Mesenchymal stem cell (in vitro differentiated cells and primary cell): ENCODE measurements around the gene NPFFR2. TPM values are rescaled to one million over a fixed set of nuclear protein-coding genes. Genes with fewer than 3 reads are reported as not detected.
A peak's percentile ranks its signal among the peaks of the same experiment; 100 is the strongest.

Experiments
- DNase-seq: peaks from one replicate; pipeline ENCODE4 v3.0.0-alpha.2; 2013
- H2AFZ ChIP-seq: one replicate; pipeline ENCODE4 v1.6.1; 2013; ENCODE audit warnings: low read depth, mild to moderate bottlenecking, control low read depth, inconsistent platforms, low read length, moderate library complexity
- H2AK5ac ChIP-seq: 2 replicates; pipeline ENCODE4 v1.6.1; 2013; ENCODE audit warnings: low read length, moderate library complexity, mild to moderate bottlenecking, inconsistent platforms; ENCODE audit not compliant: severe bottlenecking
- H2BK120ac ChIP-seq: one replicate; pipeline ENCODE4 v1.6.1; 2013; ENCODE audit warnings: low read depth, mild to moderate bottlenecking, inconsistent platforms, low read length, moderate library complexity
- H2BK12ac ChIP-seq, 2 experiments: one replicate each; pipeline ENCODE4 v1.6.1; 2013; ENCODE audit warnings: inconsistent platforms in 2 of 2, low read length in 2 of 2, mild to moderate bottlenecking in 2 of 2, moderate library complexity in 2 of 2, control low read depth in 1 of 2
- H2BK15ac ChIP-seq: one replicate; pipeline ENCODE4 v1.6.1; 2013; ENCODE audit warnings: mild to moderate bottlenecking, low read depth, inconsistent platforms; ENCODE audit not compliant: poor library complexity, severe bottlenecking
- H2BK5ac ChIP-seq: 2 replicates; pipeline ENCODE4 v1.6.1; 2013; ENCODE audit warnings: low read depth, mild to moderate bottlenecking, low read length, control low read depth, inconsistent platforms; ENCODE audit not compliant: poor library complexity, severe bottlenecking
- H3K14ac ChIP-seq, 2 experiments: one replicate each; pipeline ENCODE4 v1.6.1; 2013; ENCODE audit warnings: inconsistent platforms in 2 of 2, low read length in 2 of 2, control low read depth in 1 of 2, mild to moderate bottlenecking in 1 of 2, moderate library complexity in 1 of 2
- H3K18ac ChIP-seq, 2 experiments: one replicate each; pipeline ENCODE4 v1.6.1; 2013; ENCODE audit warnings: inconsistent platforms in 2 of 2, low read length in 2 of 2, control low read depth in 1 of 2, low read depth in 1 of 2, mild to moderate bottlenecking in 1 of 2
- H3K23ac ChIP-seq, 2 experiments: one replicate each; pipeline ENCODE4 v1.6.1; 2013; ENCODE audit warnings: inconsistent platforms in 2 of 2, low read length in 2 of 2, mild to moderate bottlenecking in 2 of 2, moderate library complexity in 2 of 2, control low read depth in 1 of 2
- H3K27ac ChIP-seq: 2 replicates; pipeline ENCODE4 v1.5.1; 2013; ENCODE audit warnings: mild to moderate bottlenecking, moderate library complexity, low read length, control low read depth, inconsistent platforms; ENCODE audit not compliant: poor library complexity, severe bottlenecking
- H3K27me3 ChIP-seq, 2 experiments: 2 replicates each; pipeline versions ENCODE4 v1.6.1 to v1.7.0; 2013; ENCODE audit warnings: low read length in 2 of 2, mild to moderate bottlenecking in 2 of 2, moderate library complexity in 2 of 2, control low read depth in 1 of 2, inconsistent platforms in 1 of 2; ENCODE audit not compliant: control insufficient read depth in 1 of 2, insufficient read depth in 1 of 2
- H3K36me3 ChIP-seq, 2 experiments: 2 replicates each; pipeline versions ENCODE4 v1.6.1 to v1.7.0; 2013; ENCODE audit warnings: low read length in 2 of 2, control low read depth in 1 of 2, inconsistent platforms in 1 of 2, low read depth in 1 of 2, mild to moderate bottlenecking in 1 of 2; ENCODE audit not compliant: insufficient read depth in 2 of 2, control insufficient read depth in 1 of 2
- H3K4ac ChIP-seq, 2 experiments: one replicate each; pipeline ENCODE4 v1.6.1; 2013; ENCODE audit warnings: inconsistent platforms in 2 of 2, low read length in 2 of 2, mild to moderate bottlenecking in 2 of 2, moderate library complexity in 2 of 2, control low read depth in 1 of 2, low read depth in 1 of 2
- H3K4me1 ChIP-seq: 2 replicates; pipeline ENCODE4 v1.6.1; 2013; ENCODE audit warnings: low read depth, low read length, control low read depth; ENCODE audit not compliant: control insufficient read depth, insufficient read depth
- H3K4me2 ChIP-seq: 2 replicates; pipeline ENCODE4 v1.6.1; 2013; ENCODE audit warnings: low read length, mild to moderate bottlenecking, inconsistent platforms; ENCODE audit not compliant: poor library complexity, severe bottlenecking
- H3K4me3 ChIP-seq, 2 experiments: 2 replicates each; pipeline versions ENCODE4 v1.5.1 to v1.7.0; 2013; ENCODE audit warnings: low read length in 2 of 2, mild to moderate bottlenecking in 2 of 2, control low read depth in 1 of 2, low read depth in 1 of 2; ENCODE audit not compliant: insufficient read depth in 1 of 2
- H3K79me1 ChIP-seq: replicated peaks from 2 replicates; pipeline ENCODE4 v1.6.1; 2013; ENCODE audit warnings: mild to moderate bottlenecking, control low read depth, low read length, inconsistent platforms; ENCODE audit not compliant: poor library complexity, severe bottlenecking
- H3K9ac ChIP-seq: 2 replicates; pipeline ENCODE4 v1.7.0; 2013; ENCODE audit warnings: mild to moderate bottlenecking, low read length, moderate library complexity
- H3K9me3 ChIP-seq: 2 replicates; pipeline ENCODE4 v1.7.0; 2013; ENCODE audit warnings: mild to moderate bottlenecking, low read length; ENCODE audit not compliant: control insufficient read depth
- H4K8ac ChIP-seq: one replicate; pipeline ENCODE4 v1.6.1; 2013; ENCODE audit warnings: inconsistent platforms, mild to moderate bottlenecking, low read length, moderate library complexity
- H4K91ac ChIP-seq: one replicate; pipeline ENCODE4 v1.6.1; 2013; ENCODE audit warnings: mild to moderate bottlenecking, low read length, inconsistent platforms
- WGBS: methylation state at CpG from one replicate; pipeline ENCODE4 v1.1.7; 2013; ENCODE audit warnings: mixed read lengths; 5-methylcytosine and 5-hydroxymethylcytosine counted together
- polyA plus RNA-seq, 2 experiments: library from polyadenylated mRNA; stranded (reverse); fragments of 200-250 nt; gene quantifications; one replicate each; pipeline ENCODE4 v1.2.3, GENCODE V29; 2013

Gene NPFFR2
- polyA plus RNA-seq (2013, experiment 1 of 2): 0.54 TPM
- 0.59 TPM for polyA plus RNA-seq (2013, experiment 2 of 2)

DNA sequence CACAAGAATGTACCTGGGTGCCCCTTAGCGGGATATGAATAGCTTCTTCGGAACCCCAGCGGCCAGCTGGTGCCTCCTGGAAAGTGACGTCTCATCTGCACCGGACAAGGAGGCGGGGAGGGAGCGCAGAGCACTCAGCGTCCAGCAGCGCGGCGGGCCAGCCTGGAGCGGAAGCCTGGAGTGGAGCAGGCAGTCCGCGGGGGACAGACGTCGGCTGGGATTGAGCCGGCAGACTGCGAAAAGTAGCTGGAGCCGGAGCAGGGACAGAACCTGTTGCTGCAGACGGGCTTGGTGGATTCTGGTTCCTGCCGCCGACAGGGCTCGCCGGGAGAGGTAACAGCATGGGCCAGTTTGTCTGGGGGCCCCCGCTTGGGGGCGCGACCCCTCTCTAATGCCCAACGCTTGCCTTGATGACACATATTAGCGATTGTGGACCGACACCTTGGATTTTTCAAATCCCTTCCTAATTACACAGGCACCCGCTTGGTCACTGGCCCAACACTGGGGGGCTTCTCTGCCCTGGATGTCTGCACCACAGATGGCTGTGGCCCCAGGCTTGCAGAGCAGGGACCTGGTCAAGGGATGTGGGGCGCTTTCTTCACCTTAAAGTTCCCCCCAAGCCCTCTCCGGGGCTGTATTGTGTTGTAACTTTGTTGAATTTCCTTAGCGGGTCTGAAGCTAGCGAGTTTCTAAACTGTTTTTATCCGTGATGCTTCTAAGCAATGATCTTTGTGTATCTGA is at the start of gene NPFFR2:
Gene NPFFR2 (plus strand): TSS at position 133 of the 741 bp plus-strand sequence. CDS start 96,592 bp downstream, outside the sequence.
- Histone ChIP-seq H2BK12ac (no peak within 1 kb of the TSS), H3K4me3 (peak within 1 kb of the TSS; percentile 54 to 60), H2AK5ac (no peak within 1 kb of the TSS), H3K9me3 (no peaks in the 10 kb centered on the region), H3K18ac (no peak within 1 kb of the TSS), H3K27ac (no peak within 1 kb of the TSS), H4K8ac (peak within 1 kb of the TSS; percentile 42), H3K79me1 (no peaks in the 10 kb centered on the region), H3K27me3 (peaks cover 0 to 30% of the 10 kb centered on the region in 2 experiments), H3K4me2 (peak within 1 kb of the TSS; percentile 76), H3K36me3 (no peaks in the 10 kb centered on the region), H2AFZ (peak within 1 kb of the TSS; percentile 51), H4K91ac (no peak within 1 kb of the TSS), H2BK15ac (no peak within 1 kb of the TSS), H3K4me1 (no peaks in the 10 kb centered on the region), H2BK120ac (no peak within 1 kb of the TSS), H2BK5ac (no peak within 1 kb of the TSS), H3K9ac (no peak within 1 kb of the TSS), H3K23ac (no peak within 1 kb of the TSS), H3K4ac (no peak within 1 kb of the TSS), H3K14ac (no peak within 1 kb of the TSS)
- DNase-seq: peak; percentile 47
- WGBS: 52% methylated on average over 36 of the region's 36 CpGs

DNA sequence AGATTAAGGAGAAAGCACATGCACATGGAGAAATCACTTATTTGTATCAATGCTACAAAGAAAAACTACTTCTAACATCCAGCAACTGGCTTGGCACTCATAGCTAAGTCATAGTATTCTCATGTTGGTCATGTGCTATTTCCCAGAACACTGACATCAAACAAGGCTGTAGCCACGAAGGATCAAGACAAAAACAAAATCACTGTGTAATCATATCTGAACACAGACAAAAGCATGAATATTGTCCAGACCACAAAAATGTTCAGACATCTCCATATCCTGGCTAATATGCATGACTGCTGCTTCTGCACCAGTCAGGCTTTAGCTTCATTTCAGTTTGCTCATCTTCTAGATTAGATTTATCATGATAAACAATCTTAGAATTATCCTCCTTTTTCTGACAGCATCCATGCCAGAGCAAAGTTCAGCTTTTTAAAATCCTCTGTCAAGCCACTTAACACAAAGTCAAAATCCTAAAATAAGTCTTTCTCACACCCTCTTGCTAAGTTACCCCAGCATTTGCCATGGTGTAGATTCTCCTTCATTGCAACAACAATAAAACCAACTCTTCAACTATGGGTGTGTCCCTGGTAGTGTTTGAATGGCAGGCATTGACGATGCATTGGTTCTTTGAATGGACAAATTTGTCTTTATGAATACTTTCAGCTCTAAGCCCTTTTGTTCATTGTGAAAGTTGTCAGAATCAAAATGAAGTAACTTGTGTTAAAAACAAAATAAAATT is 39.1 kb upstream of the NPFFR2 start:
- Histone ChIP-seq H2BK5ac (no peak overlapping the region), H2AFZ (no peak overlapping the region), H3K4me3 (no peak overlapping the region), H2AK5ac (no peak overlapping the region), H3K18ac (no peak overlapping the region), H3K4ac (no peak overlapping the region), H2BK120ac (no peak overlapping the region), H4K91ac (no peak overlapping the region), H3K4me2 (no peak overlapping the region), H3K9me3 (no peaks in the 10 kb centered on the region), H3K4me1 (no peaks in the 10 kb centered on the region), H4K8ac (no peak overlapping the region), H3K79me1 (no peaks in the 10 kb centered on the region), H3K36me3 (no peaks in the 10 kb centered on the region), H3K23ac (no peak overlapping the region), H3K27ac (no peak overlapping the region), H2BK12ac (no peak overlapping the region), H3K27me3 (no peaks in the 10 kb centered on the region), H2BK15ac (no peak overlapping the region), H3K14ac (no peak overlapping the region), H3K9ac (no peak overlapping the region)
- DNase-seq: peak; percentile 29
- 35% methylated on average over 1 of the region's 2 CpGs for WGBS

DNA sequence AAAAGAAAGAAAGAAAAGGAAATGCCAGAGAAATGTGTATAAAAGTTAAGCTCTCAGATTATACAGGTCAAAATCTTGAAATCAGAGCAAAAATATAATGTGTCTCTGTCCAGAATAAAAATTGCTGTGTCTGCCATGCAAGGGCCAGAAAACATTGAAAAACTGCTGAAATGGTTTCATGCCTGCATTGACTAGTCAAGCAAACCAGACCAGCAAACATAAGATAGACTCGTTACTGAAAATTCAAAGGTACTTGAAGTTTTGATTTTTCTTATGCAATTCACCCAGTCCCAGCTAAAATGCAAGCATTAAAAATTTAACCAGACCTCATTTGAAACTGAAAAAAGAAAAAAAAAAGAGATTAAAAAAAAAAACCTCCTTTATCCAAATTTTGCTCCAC is 37.2 kb upstream of the NPFFR2 start:
- DNase-seq: no peak
- Histone ChIP-seq H3K4me1 (no peaks in the 10 kb centered on the region), H3K4ac (no peak overlapping the region), H4K8ac (no peak overlapping the region), H3K36me3 (no peaks in the 10 kb centered on the region), H2BK5ac (no peak overlapping the region), H2BK120ac (no peak overlapping the region), H3K27ac (no peak overlapping the region), H3K79me1 (no peaks in the 10 kb centered on the region), H2AFZ (no peak overlapping the region), H2BK15ac (no peak overlapping the region), H3K23ac (no peak overlapping the region), H3K4me3 (no peak overlapping the region), H4K91ac (no peak overlapping the region), H2AK5ac (no peak overlapping the region), H2BK12ac (no peak overlapping the region), H3K18ac (no peak overlapping the region), H3K14ac (no peak overlapping the region), H3K9ac (no peak overlapping the region), H3K27me3 (no peaks in the 10 kb centered on the region), H3K4me2 (no peak overlapping the region), H3K9me3 (no peaks in the 10 kb centered on the region)
- WGBS: 100% methylated on average over 1 of the region's 1 CpG

DNA sequence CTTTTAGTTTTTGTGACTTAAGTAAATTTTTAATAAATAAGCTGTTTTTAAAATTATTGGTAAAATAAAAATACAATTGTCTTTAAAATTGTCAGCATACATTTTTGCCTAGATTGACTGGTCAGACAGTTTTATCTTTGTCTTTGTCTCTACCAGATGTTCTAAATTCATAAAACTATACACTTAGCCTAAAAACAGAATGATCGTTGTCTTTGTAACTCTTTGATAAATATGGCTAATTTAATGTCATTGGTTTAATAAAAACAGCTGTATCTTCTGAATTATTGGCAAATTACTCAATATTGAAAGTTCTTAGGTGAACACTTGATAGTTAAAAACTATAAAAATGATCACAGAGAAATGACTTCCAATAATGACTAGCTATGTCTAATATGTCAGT is 36.5 kb upstream of the NPFFR2 start:
- Histone ChIP-seq H3K18ac (no peak overlapping the region), H3K4ac (no peak overlapping the region), H2BK15ac (no peak overlapping the region), H3K36me3 (no peaks in the 10 kb centered on the region), H2AFZ (no peak overlapping the region), H3K4me1 (no peaks in the 10 kb centered on the region), H4K91ac (no peak overlapping the region), H3K27me3 (no peaks in the 10 kb centered on the region), H3K14ac (no peak overlapping the region), H3K4me3 (no peak overlapping the region), H4K8ac (no peak overlapping the region), H2AK5ac (no peak overlapping the region), H2BK12ac (no peak overlapping the region), H3K27ac (no peak overlapping the region), H2BK5ac (no peak overlapping the region), H3K9me3 (no peaks in the 10 kb centered on the region), H3K9ac (no peak overlapping the region), H3K4me2 (no peak overlapping the region), H3K23ac (no peak overlapping the region), H3K79me1 (no peaks in the 10 kb centered on the region), H2BK120ac (no peak overlapping the region)
- WGBS: no CpG with 5 or more reads among the region's 1 CpG
- no peak for DNase-seq
